ENCODE measurements around the gene CD82.

Gene CD82

GRCh38 chr11:44597358-44598012 is 32.0 kb downstream of the CD82 start:
- no peaks in the 10 kb centered on the region for H3K9me3 ChIP-seq (ENCODE audit: insufficient read depth, low read depth, low read length)
- H3K9ac ChIP-seq (ENCODE audit: low read depth, low read length) = no peak overlapping the region
- no peak overlapping the region for H3K4me3 ChIP-seq (ENCODE audit: low read length)
- no peaks in the 10 kb centered on the region for H3K36me3 ChIP-seq (ENCODE audit: insufficient read depth, low read depth, low read length)
- no peak overlapping the region for H3K27ac ChIP-seq (ENCODE audit: low read length)
- H3K27me3 ChIP-seq (ENCODE audit: insufficient read depth, low read length) = no peaks in the 10 kb centered on the region
- H3K4me1 ChIP-seq (ENCODE audit: insufficient read depth, low read length) = no peaks in the 10 kb centered on the region

- Histone ChIP-seq H3K9ac (ENCODE audit: low read depth, low read length) (no peak overlapping the region), H3K27me3 (ENCODE audit: insufficient read depth, low read length) (no peaks in the 10 kb centered on the region), H3K4me1 (ENCODE audit: insufficient read depth, low read length) (no peaks in the 10 kb centered on the region), H3K9me3 (ENCODE audit: insufficient read depth, low read depth, low read length) (no peaks in the 10 kb centered on the region), H3K4me3 (ENCODE audit: low read length) (no peak overlapping the region), H3K27ac (ENCODE audit: low read length) (no peak overlapping the region), H3K36me3 (ENCODE audit: insufficient read depth, low read depth, low read length) (no peaks in the 10 kb centered on the region)
These were observed 33.4 kb downstream of the CD82 start for GRCh38 chr11:44598831-44599230.

DNA sequence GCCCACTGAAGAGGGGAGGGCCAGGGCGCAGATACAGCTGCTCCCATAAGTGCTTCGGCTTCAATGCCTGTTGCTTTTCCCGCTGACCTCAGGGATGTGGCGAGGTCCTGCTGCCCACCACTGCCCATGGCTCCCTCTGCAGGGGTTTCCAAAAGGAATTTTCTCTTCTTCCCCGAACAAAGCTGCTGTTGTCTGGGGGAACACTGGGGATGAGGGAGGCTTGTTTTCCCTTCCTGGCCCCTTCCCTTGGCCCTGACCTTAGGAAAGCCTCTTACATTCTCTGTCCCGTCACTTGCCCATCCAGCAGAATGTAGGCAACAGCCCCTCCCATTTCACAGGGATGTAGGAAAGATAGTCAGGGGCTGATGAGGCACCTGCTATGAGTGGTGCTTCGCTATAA is 34.8 kb downstream of the CD82 start:
- no peaks in the 10 kb centered on the region for H3K27me3 ChIP-seq (ENCODE audit: insufficient read depth, low read length)
- H3K9me3 ChIP-seq (ENCODE audit: insufficient read depth, low read depth, low read length) = no peaks in the 10 kb centered on the region
- no peak overlapping the region for H3K4me3 ChIP-seq (ENCODE audit: low read length)
- no peaks in the 10 kb centered on the region for H3K4me1 ChIP-seq (ENCODE audit: insufficient read depth, low read length)
- no peak overlapping the region for H3K9ac ChIP-seq (ENCODE audit: low read depth, low read length)
- no peak overlapping the region for H3K27ac ChIP-seq (ENCODE audit: low read length)
- H3K36me3 ChIP-seq (ENCODE audit: insufficient read depth, low read depth, low read length) = no peaks in the 10 kb centered on the region

DNA sequence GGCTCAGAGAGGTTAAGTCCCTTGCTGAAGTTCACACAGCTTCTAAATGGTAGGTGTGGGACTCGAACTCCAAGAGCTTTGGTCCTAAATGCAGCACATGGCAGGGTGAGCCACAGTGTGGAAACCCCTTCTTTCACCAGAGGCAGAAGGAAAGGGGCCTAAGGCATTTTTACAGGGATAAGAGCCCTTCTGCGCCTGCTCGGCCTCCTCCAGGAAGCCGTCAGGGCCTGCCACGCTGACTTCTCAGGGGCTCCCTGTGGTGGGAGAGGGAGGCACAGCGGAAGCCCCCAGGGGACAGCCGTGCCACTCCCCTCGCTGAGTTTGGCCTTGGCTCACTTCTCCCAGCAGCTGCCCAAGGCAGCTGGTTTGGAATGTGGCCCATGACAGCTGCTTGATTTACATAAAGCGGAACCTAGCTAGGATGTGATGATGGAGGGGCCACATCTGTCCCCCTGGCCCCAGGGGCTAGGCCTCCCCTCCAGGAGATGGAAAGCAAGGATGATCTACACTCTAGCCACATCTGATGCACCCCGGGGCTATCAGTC is 35.4 kb downstream of the CD82 start:
- Histone ChIP-seq H3K27ac (ENCODE audit: low read length) (no peak overlapping the region), H3K9me3 (ENCODE audit: insufficient read depth, low read depth, low read length) (no peaks in the 10 kb centered on the region), H3K4me3 (ENCODE audit: low read length) (no peak overlapping the region), H3K4me1 (ENCODE audit: insufficient read depth, low read length) (no peaks in the 10 kb centered on the region), H3K9ac (ENCODE audit: low read depth, low read length) (no peak overlapping the region), H3K27me3 (ENCODE audit: insufficient read depth, low read length) (no peaks in the 10 kb centered on the region), H3K36me3 (ENCODE audit: insufficient read depth, low read depth, low read length) (no peaks in the 10 kb centered on the region)

GRCh38 chr11:44601471-44602370 is 36.3 kb downstream of the CD82 start:
- H3K4me3 ChIP-seq (ENCODE audit: low read length) = no peak overlapping the region
- H3K4me1 ChIP-seq (ENCODE audit: insufficient read depth, low read length) = no peaks in the 10 kb centered on the region
- H3K9ac ChIP-seq (ENCODE audit: low read depth, low read length) = no peak overlapping the region
- H3K27me3 ChIP-seq (ENCODE audit: insufficient read depth, low read length) = no peaks in the 10 kb centered on the region
- no peak overlapping the region for H3K27ac ChIP-seq (ENCODE audit: low read length)
- no peaks in the 10 kb centered on the region for H3K36me3 ChIP-seq (ENCODE audit: insufficient read depth, low read depth, low read length)
- no peaks in the 10 kb centered on the region for H3K9me3 ChIP-seq (ENCODE audit: insufficient read depth, low read depth, low read length)

GRCh38 chr11:44602891-44603310 is 37.4 kb downstream of the CD82 start:
- H3K36me3 ChIP-seq (ENCODE audit: insufficient read depth, low read depth, low read length) = no peaks in the 10 kb centered on the region
- H3K4me3 ChIP-seq (ENCODE audit: low read length) = no peak overlapping the region
- H3K27ac ChIP-seq (ENCODE audit: low read length) = no peak overlapping the region
- no peaks in the 10 kb centered on the region for H3K27me3 ChIP-seq (ENCODE audit: insufficient read depth, low read length)
- H3K9me3 ChIP-seq (ENCODE audit: insufficient read depth, low read depth, low read length) = no peaks in the 10 kb centered on the region
- H3K9ac ChIP-seq (ENCODE audit: low read depth, low read length) = no peak overlapping the region
- no peaks in the 10 kb centered on the region for H3K4me1 ChIP-seq (ENCODE audit: insufficient read depth, low read length)

GRCh38 chr11:44604171-44604581 is 38.7 kb downstream of the CD82 start:
- Histone ChIP-seq H3K4me1 (ENCODE audit: insufficient read depth, low read length) (no peaks in the 10 kb centered on the region), H3K9ac (ENCODE audit: low read depth, low read length) (no peak overlapping the region), H3K27ac (ENCODE audit: low read length) (no peak overlapping the region), H3K9me3 (ENCODE audit: insufficient read depth, low read depth, low read length) (no peaks in the 10 kb centered on the region), H3K36me3 (ENCODE audit: insufficient read depth, low read depth, low read length) (no peaks in the 10 kb centered on the region), H3K27me3 (ENCODE audit: insufficient read depth, low read length) (no peaks in the 10 kb centered on the region), H3K4me3 (ENCODE audit: low read length) (no peak overlapping the region)

- Histone ChIP-seq H3K27me3 (ENCODE audit: insufficient read depth, low read length) (no peaks in the 10 kb centered on the region), H3K9ac (ENCODE audit: low read depth, low read length) (no peak overlapping the region), H3K9me3 (ENCODE audit: insufficient read depth, low read depth, low read length) (no peaks in the 10 kb centered on the region), H3K36me3 (ENCODE audit: insufficient read depth, low read depth, low read length) (no peaks in the 10 kb centered on the region), H3K4me1 (ENCODE audit: insufficient read depth, low read length) (no peaks in the 10 kb centered on the region), H3K4me3 (ENCODE audit: low read length) (no peak overlapping the region), H3K27ac (ENCODE audit: low read length) (no peak overlapping the region)
These were observed 39.7 kb downstream of the CD82 start for GRCh38 chr11:44605068-44605708.

GRCh38 chr11:44605965-44606364 is 40.5 kb downstream of the CD82 start:
- Histone ChIP-seq H3K27ac (ENCODE audit: low read length) (no peak overlapping the region), H3K27me3 (ENCODE audit: insufficient read depth, low read length) (no peaks in the 10 kb centered on the region), H3K9me3 (ENCODE audit: insufficient read depth, low read depth, low read length) (no peaks in the 10 kb centered on the region), H3K9ac (ENCODE audit: low read depth, low read length) (no peak overlapping the region), H3K4me1 (ENCODE audit: insufficient read depth, low read length) (no peaks in the 10 kb centered on the region), H3K4me3 (ENCODE audit: low read length) (no peak overlapping the region), H3K36me3 (ENCODE audit: insufficient read depth, low read depth, low read length) (no peaks in the 10 kb centered on the region)

DNA sequence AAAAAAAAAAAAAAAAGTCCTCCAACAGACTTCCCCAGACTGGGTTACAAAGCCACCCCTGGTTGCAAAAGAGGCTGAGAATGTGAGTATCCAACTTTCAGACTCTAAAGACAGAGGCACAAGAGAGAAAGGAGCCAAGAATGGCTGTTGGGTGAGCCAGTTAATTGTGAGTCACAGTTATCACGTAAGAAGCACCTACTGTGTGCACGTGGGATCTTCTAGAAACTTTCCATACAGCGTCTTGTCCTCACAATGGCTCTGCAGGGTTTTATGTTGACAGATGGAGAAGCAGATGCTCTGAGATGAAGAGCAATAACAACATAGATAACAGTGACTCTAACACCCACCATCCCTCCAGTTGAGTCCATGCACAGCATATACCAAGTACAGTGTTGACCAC is 41.0 kb downstream of the CD82 start:
- H3K9me3 ChIP-seq (ENCODE audit: insufficient read depth, low read depth, low read length) = no peaks in the 10 kb centered on the region
- no peak overlapping the region for H3K27ac ChIP-seq (ENCODE audit: low read length)
- no peak overlapping the region for H3K4me3 ChIP-seq (ENCODE audit: low read length)
- H3K4me1 ChIP-seq (ENCODE audit: insufficient read depth, low read length) = no peaks in the 10 kb centered on the region
- no peaks in the 10 kb centered on the region for H3K36me3 ChIP-seq (ENCODE audit: insufficient read depth, low read depth, low read length)
- no peak overlapping the region for H3K9ac ChIP-seq (ENCODE audit: low read depth, low read length)
- no peaks in the 10 kb centered on the region for H3K27me3 ChIP-seq (ENCODE audit: insufficient read depth, low read length)

GRCh38 chr11:44607319-44607962 is 42.0 kb downstream of the CD82 start:
- Histone ChIP-seq H3K4me1 (ENCODE audit: insufficient read depth, low read length) (no peaks in the 10 kb centered on the region), H3K9me3 (ENCODE audit: insufficient read depth, low read depth, low read length) (no peaks in the 10 kb centered on the region), H3K4me3 (ENCODE audit: low read length) (no peak overlapping the region), H3K27ac (ENCODE audit: low read length) (no peak overlapping the region), H3K9ac (ENCODE audit: low read depth, low read length) (no peak overlapping the region), H3K27me3 (ENCODE audit: insufficient read depth, low read length) (no peaks in the 10 kb centered on the region), H3K36me3 (ENCODE audit: insufficient read depth, low read depth, low read length) (no peaks in the 10 kb centered on the region)
